Right atrium auricular region (tissue), 2 donors: Measurements from ENCODE around the gene ESRP2. TPM values are rescaled to one million over a fixed set of nuclear protein-coding genes. Genes with fewer than 3 reads are reported as not detected.

Source experiments
- DNase-seq: peaks from one replicate; pipeline ENCODE4 v3.0.0-alpha.2; 2019; ENCODE audit warnings: low spot score
- H3K27ac ChIP-seq, 2 donors: fragments of 200-600 bp; sonication (generic); 1 replicate in 1 of 2; 2 replicates in 1 of 2; pipeline ENCODE4 v1.5.1; 2016 to 2019
- H3K27me3 ChIP-seq, 2 donors: fragments of 200-600 bp; sonication (generic); one replicate each; pipeline versions ENCODE4 v1.5.1 to v1.6.0; 2017 to 2019
- H3K36me3 ChIP-seq: fragments of 200-600 bp; sonication (generic); one replicate; pipeline ENCODE4 v1.5.1; 2016
- H3K4me1 ChIP-seq, 2 donors: fragments of 200-600 bp; sonication (generic); one replicate each; pipeline versions ENCODE4 v1.5.1 to v1.6.0; 2017 to 2019
- H3K4me3 ChIP-seq, 2 donors: fragments of 200-600 bp; sonication (generic); 1 replicate in 1 of 2; 2 replicates in 1 of 2; pipeline ENCODE4 v1.5.1; 2017 to 2019; ENCODE audit warnings: mild to moderate bottlenecking in 1 of 2, moderate library complexity in 1 of 2
- H3K9me3 ChIP-seq, 2 donors: fragments of 200-600 bp; sonication (generic); one replicate each; pipeline ENCODE4 v1.5.1; 2019
- CTCF ChIP-seq, 2 donors: fragments of 200-600 bp; sonication (generic); IDR thresholded peaks; one replicate each; pipeline ENCODE4 v1.5.1; 2019; ENCODE audit warnings: antibody characterized with exemption in 2 of 2
- total RNA-seq, 2 donors: library from RNA; depleted of rRNA; stranded (reverse); fragments of >200 nt; gene quantifications; one replicate each; pipeline ENCODE4 v1.1.0, GENCODE V29; 2016

Gene ESRP2
- total RNA-seq, 2 donors from 2014 or later: 0.59 to 1.2 TPM

- DNase-seq: no peak
- peaks cover 0 to 53% of the 10 kb centered on the region in 2 donors for H3K4me1 ChIP-seq
- TF ChIP-seq CTCF (IDR thresholded peaks at IDR 0.05): no peak
- H3K27ac ChIP-seq: peak overlapping the region; percentile 49 to 76
- H3K9me3 ChIP-seq: no peaks in the 10 kb centered on the region
- peaks cover 27% of the 10 kb centered on the region for H3K36me3 ChIP-seq
- H3K4me3 ChIP-seq: no peak overlapping the region
- H3K27me3 ChIP-seq: no peaks in the 10 kb centered on the region
These were observed 45.6 kb upstream of the ESRP2 start for GRCh38 chr16:68281368-68282063.

- Histone ChIP-seq H3K4me1 (peaks cover 0 to 48% of the 10 kb centered on the region in 2 donors), H3K27me3 (no peaks in the 10 kb centered on the region), H3K27ac (no peak overlapping the region), H3K36me3 (peaks cover 34% of the 10 kb centered on the region), H3K4me3 (no peak overlapping the region), H3K9me3 (no peaks in the 10 kb centered on the region)
- no peak for TF ChIP-seq CTCF (IDR thresholded peaks at IDR 0.05)
- DNase-seq: no peak
These were observed 44.0 kb upstream of the ESRP2 start for GRCh38 chr16:68279726-68280558.

- Histone ChIP-seq H3K4me3 (no peak overlapping the region), H3K36me3 (peaks cover 38% of the 10 kb centered on the region), H3K4me1 (peaks cover 0 to 42% of the 10 kb centered on the region in 2 donors), H3K27ac (peak overlapping the region; percentile 61 to 66), H3K9me3 (no peaks in the 10 kb centered on the region), H3K27me3 (no peaks in the 10 kb centered on the region)
- no peak for TF ChIP-seq CTCF (IDR thresholded peaks at IDR 0.05)
- DNase-seq: no peak
These were observed 40.3 kb upstream of the ESRP2 start for GRCh38 chr16:68276223-68276622.

GRCh38 chr16:68275611-68276191, 39.8 kb upstream of the ESRP2 start:
- peaks cover 39% of the 10 kb centered on the region for H3K36me3 ChIP-seq
- no peak for TF ChIP-seq CTCF (IDR thresholded peaks at IDR 0.05)
- no peaks in the 10 kb centered on the region for H3K27me3 ChIP-seq
- H3K4me1 ChIP-seq: peaks cover 0 to 44% of the 10 kb centered on the region in 2 donors
- DNase-seq: no peak
- H3K27ac ChIP-seq: peak overlapping the region; percentile 61 to 66
- H3K4me3 ChIP-seq: no peak overlapping the region
- H3K9me3 ChIP-seq: no peaks in the 10 kb centered on the region

GRCh38 chr16:68274441-68274840, 38.5 kb upstream of the ESRP2 start:
- peak overlapping the region in 1 of 2 donors; percentile 61 for H3K27ac ChIP-seq
- H3K36me3 ChIP-seq: peaks cover 38% of the 10 kb centered on the region
- no peak overlapping the region for H3K4me3 ChIP-seq
- no peak for TF ChIP-seq CTCF (IDR thresholded peaks at IDR 0.05)
- H3K9me3 ChIP-seq: no peaks in the 10 kb centered on the region
- no peaks in the 10 kb centered on the region for H3K27me3 ChIP-seq
- peaks cover 0 to 55% of the 10 kb centered on the region in 2 donors for H3K4me1 ChIP-seq
- no peak for DNase-seq
